HepG2 (cell line): ENCODE data around the gene NBPF3. TPM values are rescaled to one million over a fixed set of nuclear protein-coding genes. Genes with fewer than 3 reads are reported as not detected.

Source experiments
- ATAC-seq: fragments of 200-7000 bp; cut with Tn5 transposase; 3 replicates; pipeline ENCODE4 v1.9.1; 2020; ENCODE audit warnings: mild to moderate bottlenecking, moderate library complexity
- BruUV-seq: library from RNA; stranded (reverse); fragments of 400-500 nt; replicated peaks from 2 replicates; lab custom pipeline; 2021; lab: Mats Ljungman, UMichigan
- CTCF ChIA-PET: fragments of 300-600 bp; formaldehyde crosslinking; extraction: SDS; loops from one replicate; lab custom pipeline; 2021; ENCODE audit warnings: low total read pairs, inconsistent platforms, low intra/inter-chr PET ratio; lab: Yijun Ruan, JAX
- POLR2A ChIA-PET: fragments of 350-600 bp; sonication (Branson Sonifier 250); formaldehyde crosslinking; loops from one replicate; lab custom pipeline; 2020; ENCODE audit warnings: antibody characterized with exemption, inconsistent platforms; lab: Yijun Ruan, JAX
- DNase-seq: peaks from one replicate; pipeline ENCODE4 v3.0.0-alpha.2; 2015; ENCODE audit warnings: low spot score
- FAIRE-seq: peaks from 3 replicates; lab custom pipeline; 2011; peaks lifted over from hg19 to GRCh38; lab: Jason Lieb, UNC
- H2AFZ ChIP-seq: one replicate; pipeline ENCODE4 v1.6.1; 2011; ENCODE audit warnings: low read length, inconsistent platforms
- H3K27ac ChIP-seq: fragments of 300-600 bp; 3 replicates; pipeline ENCODE4 v1.8.0; 2011; ENCODE audit warnings: mixed run types, mild to moderate bottlenecking, mixed read lengths, low read length, inconsistent platforms; ENCODE audit not compliant: insufficient read depth; ENCODE audit errors: extremely low read length
- H3K27me3 ChIP-seq, 2 experiments: fragments of 200-600 bp in 1 of 2; 2 replicates in 1 of 2; 3 replicates in 1 of 2; pipeline versions ENCODE4 v1.6.0 to v1.8.0; 2011; ENCODE audit warnings: low read length in 2 of 2, mild to moderate bottlenecking in 2 of 2, moderate library complexity in 2 of 2, inconsistent platforms in 1 of 2; ENCODE audit not compliant: insufficient read depth in 2 of 2, control insufficient read depth in 1 of 2
- H3K36me3 ChIP-seq, 2 experiments: fragments of 200-600 bp in 1 of 2; replicated peaks in 1 of 2; 2 replicates in 1 of 2; 3 replicates in 1 of 2; pipeline versions ENCODE4 v1.5.1 to v1.8.0; 2011; ENCODE audit warnings: low read length in 2 of 2, inconsistent platforms in 1 of 2; ENCODE audit not compliant: insufficient read depth in 2 of 2, control insufficient read depth in 1 of 2
- H3K4me1 ChIP-seq: 2 replicates; pipeline ENCODE4 v1.5.1; 2012; ENCODE audit warnings: low read length, inconsistent platforms; ENCODE audit not compliant: insufficient read depth
- H3K4me2 ChIP-seq: 2 replicates; pipeline ENCODE4 v1.6.0; 2011; ENCODE audit warnings: low read depth, low read length, inconsistent platforms
- H3K4me3 ChIP-seq, 3 experiments: fragments of 200-600 bp in 1 of 3; sonication (generic), shearing (Covaris generic) in 1 of 3; replicated peaks in 1 of 3; 2 replicates each; pipeline ENCODE4 v1.5.1; 2011 to 2016; ENCODE audit warnings: low read length in 3 of 3, inconsistent platforms in 2 of 3, low read depth in 2 of 3, mild to moderate bottlenecking in 2 of 3, control low read depth in 1 of 3, mixed read lengths in 1 of 3; ENCODE audit not compliant: insufficient read depth in 1 of 3
- H3K79me2 ChIP-seq: one replicate; pipeline ENCODE4 v1.6.1; 2011; ENCODE audit warnings: low read length, inconsistent platforms; ENCODE audit not compliant: insufficient read depth
- H3K9ac ChIP-seq: 2 replicates; pipeline ENCODE4 v1.6.0; 2011; ENCODE audit warnings: mild to moderate bottlenecking, low read depth, low read length, inconsistent platforms; ENCODE audit not compliant: insufficient read depth
- H3K9me3 ChIP-seq: 2 replicates; pipeline ENCODE4 v1.5.1; 2012; ENCODE audit warnings: mild to moderate bottlenecking, low read length
- H4K20me1 ChIP-seq: 2 replicates; pipeline ENCODE4 v1.6.0; 2011; ENCODE audit warnings: inconsistent platforms, mild to moderate bottlenecking, low read length, moderate library complexity; ENCODE audit not compliant: insufficient read depth
- ARID2 ChIP-seq: sonication (generic); formaldehyde crosslinking; IDR thresholded peaks from 2 replicates; pipeline ENCODE4 v1.8.1; 2022; ENCODE audit warnings: mild to moderate bottlenecking, missing genetic modification reagents, borderline replicate concordance
- BRD4 ChIP-seq: sonication (generic); formaldehyde crosslinking; IDR thresholded peaks from 2 replicates; pipeline ENCODE4 v1.4.0; 2020; ENCODE audit warnings: missing genetic modification reagents
- ETS1 ChIP-seq: sonication (generic); formaldehyde crosslinking; IDR thresholded peaks from 2 replicates; pipeline ENCODE4 v1.4.0; 2020; ENCODE audit warnings: missing genetic modification reagents
- FLYWCH1 ChIP-seq: sonication (generic); formaldehyde crosslinking; IDR thresholded peaks from 2 replicates; pipeline ENCODE4 v1.8.1; 2023; ENCODE audit warnings: mild to moderate bottlenecking, missing genetic modification reagents
- GMEB1 ChIP-seq: sonication (generic); formaldehyde crosslinking; IDR thresholded peaks from 2 replicates; pipeline ENCODE4 v1.5.1; 2020; ENCODE audit warnings: missing genetic modification reagents, mild to moderate bottlenecking, borderline replicate concordance
- HNRNPUL1 ChIP-seq: fragments of 200-400 bp; formaldehyde crosslinking; IDR thresholded peaks from 2 replicates; pipeline ENCODE4 v1.6.1; 2017; ENCODE audit warnings: low read depth, mild to moderate bottlenecking, low read length, moderate library complexity
- MYC ChIP-seq: sonication (generic); formaldehyde crosslinking; IDR thresholded peaks from 2 replicates; pipeline ENCODE4 v1.9.0; 2021; ENCODE audit warnings: missing genetic modification reagents, borderline replicate concordance
- RXRA ChIP-seq: sonication (generic); formaldehyde crosslinking; IDR thresholded peaks from 2 replicates; pipeline ENCODE4 v1.5.1; 2020; ENCODE audit warnings: missing genetic modification reagents
- TARDBP ChIP-seq: sonication (generic); formaldehyde crosslinking; IDR thresholded peaks from 2 replicates; pipeline ENCODE4 v1.8.0; 2022; ENCODE audit warnings: mild to moderate bottlenecking, missing genetic modification reagents
- ZBTB37 ChIP-seq: sonication (generic); formaldehyde crosslinking; IDR thresholded peaks from 2 replicates; pipeline ENCODE4 v1.4.0; 2020; ENCODE audit warnings: mild to moderate bottlenecking, missing genetic modification reagents
- ZFP36 ChIP-seq: fragments of 150-350 bp; IDR thresholded peaks from 2 replicates; pipeline ENCODE4 v1.6.1; 2018; ENCODE audit warnings: borderline replicate concordance, low read length, low read depth; ENCODE audit not compliant: partially characterized antibody
- ZHX1 ChIP-seq: sonication (generic); formaldehyde crosslinking; IDR thresholded peaks from 2 replicates; pipeline ENCODE4 v1.8.1; 2022; ENCODE audit warnings: low read depth, mild to moderate bottlenecking, missing genetic modification reagents
- ZNF703 ChIP-seq: sonication (generic); formaldehyde crosslinking; IDR thresholded peaks from 2 replicates; pipeline ENCODE4 v1.5.1; 2020; ENCODE audit warnings: missing genetic modification reagents, mild to moderate bottlenecking, moderate library complexity, borderline replicate concordance
- ZSCAN29 ChIP-seq: sonication (generic); formaldehyde crosslinking; conservative IDR thresholded peaks from 2 replicates; pipeline ENCODE4 v1.4.0; 2020; ENCODE audit warnings: mild to moderate bottlenecking, missing genetic modification reagents
- WGBS: methylation state at CpG from one replicate; pipeline ENCODE4 v1.1.6; 2017; ENCODE audit warnings: low lambda C conversion rate; 5-methylcytosine and 5-hydroxymethylcytosine counted together
- in situ Hi-C: cut with HindIII; loops from 2 replicates; pipeline ENCODE4 v1.10.0; 2017; ENCODE audit warnings: low pct_unique_long_range_greater_than_20kb; ENCODE audit not compliant: extremely low pct_ligation_motif_present
- intact Hi-C: fragments of 100-400 bp; cut with micrococcal nuclease; formaldehyde crosslinking; loops from one replicate; pipeline ENCODE4 v1.10.0; 2022; ENCODE audit not compliant: unreplicated experiment
- polyA plus RNA-seq, 8 experiments: library from polyadenylated mRNA; depleted of rRNA in 3 of 8; stranded (reverse) in 7 of 8; unstranded in 1 of 8; fragments of >200 nt; fragmentation: Illumina TruSeq in 4 of 8; extraction: Trizol in 4 of 8; gene quantifications; 2 replicates each; pipeline versions ENCODE4 v1.2.1 to v1.2.3, GENCODE V29; 2011 to 2016; ENCODE audit warnings: low read depth in 4 of 8, missing spikeins in 1 of 8, mixed read lengths in 1 of 8; ENCODE audit not compliant: insufficient read depth in 1 of 8
- total RNA-seq, 5 experiments: library from RNA; depleted of rRNA; stranded (reverse); fragments of >200 nt; fragmentation: Illumina TruSeq; extraction: Trizol; gene quantifications; 2 replicates each; pipeline ENCODE4 v1.2.3, GENCODE V29; 2016; ENCODE audit warnings: low read depth in 1 of 5

Gene NBPF3
- total and polyA plus RNA-seq, 2 of the 13 experiments (the other 11 are each of a cell fraction or from before 2014, with no cell fraction given) = 3.5 to 4.9 TPM

- in situ Hi-C loops (no loop called here), intact Hi-C loops (no loop called here)
- Histone ChIP-seq H3K79me2 (peaks cover 2% of the 10 kb centered on the region), H4K20me1 (no peaks in the 10 kb centered on the region), H3K9me3 (no peaks in the 10 kb centered on the region), H3K27ac (no peak overlapping the region), H3K9ac (0 out of 2 replicates have a peak overlapping the region, but pooled peaks have one; percentile 22), H3K4me3 (peak overlapping the region; percentile 60 to 71 (median 69); a peak in 5 of 6 replicates), H3K27me3 (peaks cover 1 to 26% of the 10 kb centered on the region in 2 experiments), H3K36me3 (no peaks in the 10 kb centered on the region), H3K4me2 (peak overlapping the region; percentile 85), H2AFZ (no peak overlapping the region), H3K4me1 (peaks cover 31% of the 10 kb centered on the region)
- ATAC-seq (peak; percentile 18), FAIRE-seq (no peak), DNase-seq (no peak)
- ChIA-PET POLR2A (interaction anchor here (0.6 kb wide), 1 partner anchor 649 kb away, joined by 3 read pairs; no protein-coding TSS in a partner anchor), CTCF (no interaction called here)
- BruUV-seq = no TSS peak
- 18% methylated on average over 5 of the region's 20 CpGs for WGBS
- TF ChIP-seq ARID2 (CRISPR knock-in tag) = no peak
- TF ChIP-seq ZFP36 = peak; percentile 76
- no peak for TF ChIP-seq ZHX1
- no peak for TF ChIP-seq GMEB1 (CRISPR knock-in tag)
- no peak for TF ChIP-seq TARDBP (CRISPR knock-in tag)
- TF ChIP-seq ZNF703 (CRISPR knock-in tag) = no peak
- TF ChIP-seq FLYWCH1 (CRISPR knock-in tag) = no peak
- TF ChIP-seq RXRA (CRISPR knock-in tag) = 0 out of 2 replicates have a peak, but pooled peaks have one; percentile 20
- TF ChIP-seq BRD4 (CRISPR knock-in tag) = no peak
- TF ChIP-seq HNRNPUL1 = no peak
- no peak for TF ChIP-seq ZBTB37
- TF ChIP-seq ETS1 (CRISPR knock-in tag) = no peak
- TF ChIP-seq ZSCAN29 (CRISPR knock-in tag) = no peak
- TF ChIP-seq MYC = no peak
These were observed 4.1 kb upstream of the NBPF3 start for GRCh38 chr1:21435646-21436487.
